Right lobe of liver (tissue), 6 donors: ENCODE data around the gene TRMT61A. TPM values are rescaled to one million over a fixed set of nuclear protein-coding genes. Genes with fewer than 3 reads are reported as not detected.

Experiments
- ATAC-seq, 4 donors: fragments of 200-7000 bp; cut with Tn5 transposase; one replicate each; pipeline ENCODE4 v1.9.1; 2020; ENCODE audit warnings: mild to moderate bottlenecking in 4 of 4, moderate library complexity in 4 of 4
- DNase-seq, 3 donors: peaks; one replicate each; pipeline ENCODE4 v3.0.0-alpha.2; 2020
- H3K27ac ChIP-seq, 3 donors: fragments of 200-600 bp; one replicate each; pipeline ENCODE4 v1.8.0; 2022
- H3K27me3 ChIP-seq, 2 donors: fragments of 200-600 bp; one replicate each; pipeline ENCODE4 v1.8.0; 2022
- H3K36me3 ChIP-seq, 4 donors: fragments of 200-600 bp; sonication (generic) in 1 of 4; one replicate each; pipeline versions ENCODE4 v1.5.1 to v1.8.0; 2017 to 2022; ENCODE audit warnings: control low read depth in 1 of 4
- H3K4me1 ChIP-seq, 4 donors: fragments of 200-600 bp; sonication (generic) in 1 of 4; one replicate each; pipeline versions ENCODE4 v1.5.1 to v1.8.0; 2017 to 2022; ENCODE audit warnings: control low read depth in 1 of 4
- H3K4me3 ChIP-seq, 3 donors: fragments of 200-600 bp; one replicate each; pipeline ENCODE4 v1.8.0; 2022
- H3K9me3 ChIP-seq, 4 donors: fragments of 200-600 bp; sonication (generic) in 1 of 4; one replicate each; pipeline versions ENCODE4 v1.5.1 to v1.8.0; 2017 to 2022; ENCODE audit warnings: control low read depth in 1 of 4
- CTCF ChIP-seq, 4 donors: fragments of 200-600 bp in 3 of 4; fragments of 450-650 bp in 1 of 4; IDR thresholded peaks; one replicate each; pipeline versions ENCODE4 v1.5.1 to v1.8.0; 2016 to 2022; ENCODE audit warnings: antibody characterized with exemption in 4 of 4, mild to moderate bottlenecking in 2 of 4
- POLR2A ChIP-seq: fragments of 450-650 bp; IDR thresholded peaks from one replicate; pipeline ENCODE4 v1.6.1; 2017; ENCODE audit warnings: antibody characterized with exemption, mild to moderate bottlenecking
- WGBS: methylation state at CpG from one replicate; pipeline ENCODE4 v1.1.6; 2018; ENCODE audit warnings: low coverage, low lambda C conversion rate; ENCODE audit not compliant: insufficient coverage; ENCODE audit errors: missing lambda C conversion rate; 5-methylcytosine and 5-hydroxymethylcytosine counted together
- intact Hi-C, 2 donors: fragments of 100-400 bp; cut with DNase I; formaldehyde crosslinking; loops; one replicate each; pipeline versions ENCODE4 v1.11.2 to v1.14.1; 2022
- total RNA-seq, 6 experiments: library from RNA; depleted of rRNA in 2 of 6; stranded (reverse); fragments of >200 nt in 2 of 6; fragmentation: NEBNext Ultra II Directional in 3 of 6; extraction: Animal tissue kit (Norgen Biotek cat#: 25700) in 3 of 6; gene quantifications; one replicate each; pipeline versions ENCODE4 v1.1.0 to v1.2.4, GENCODE V29; 2016 to 2023
- donor health status: DM: no; HTN: yes; CAD: no.
- donor health status: DM: no; HTN: no; CAD: no.
- donor health status: DM: no; HTN: no; CAD: no.
- donor health status: DM: no; HTN: yes; CAD: no.
- donor health status: DM: no; HTN: yes; CAD: no.

Gene TRMT61A
- total RNA-seq, 6 experiments from 2014 or later = 3.8 to 12.1 (median 4.8) TPM

DNA sequence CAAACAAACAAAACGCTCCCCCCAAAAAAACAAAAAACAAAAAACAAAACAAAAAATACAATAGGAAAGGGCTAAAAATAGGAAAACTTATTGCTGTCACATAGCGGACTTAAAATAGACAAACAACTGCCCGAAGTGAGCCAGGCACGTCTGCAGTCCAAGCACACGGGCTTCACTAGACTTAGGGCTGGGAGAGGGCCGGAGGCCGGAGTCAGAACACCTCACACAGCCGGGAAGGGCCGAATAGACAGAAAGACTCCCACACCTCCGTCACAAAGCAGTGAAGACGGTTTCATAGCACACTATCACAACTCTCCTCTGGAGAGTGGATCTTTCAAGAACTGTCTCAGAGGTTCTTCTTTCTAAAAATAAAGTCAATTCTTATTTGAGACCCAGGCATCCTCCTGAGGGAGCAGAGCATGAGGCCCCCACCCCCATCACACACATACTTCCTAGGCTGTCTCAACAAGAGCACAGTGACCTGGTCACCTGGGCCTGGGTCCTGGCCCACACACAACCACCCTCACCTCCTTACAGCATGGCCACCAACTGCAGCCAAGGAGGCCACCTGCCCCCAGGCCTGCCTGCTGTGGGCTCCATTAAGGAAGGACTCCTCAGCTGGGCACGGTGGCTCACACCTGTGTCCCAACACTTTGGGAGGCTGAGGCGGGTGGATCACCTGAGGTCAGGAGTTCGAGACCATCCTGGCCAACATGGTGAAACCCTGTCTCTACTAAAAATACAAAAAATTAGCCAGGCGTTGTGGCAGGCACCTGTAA, 26.8 kb downstream of the TRMT61A start:
- WGBS = 81% methylated on average over 10 of the region's 15 CpGs
- Histone ChIP-seq H3K4me3 (no peak overlapping the region), H3K4me1 (peaks cover 0 to 10% (median under 1%) of the 10 kb centered on the region in 4 donors), H3K9me3 (no peaks in the 10 kb centered on the region), H3K27me3 (no peaks in the 10 kb centered on the region), H3K36me3 (peaks cover 0 to 15% (median 0%) of the 10 kb centered on the region in 4 donors), H3K27ac (no peak overlapping the region)
- no peak for TF ChIP-seq CTCF (IDR thresholded peaks at IDR 0.05)
- TF ChIP-seq POLR2A = no peak
- ATAC-seq (no peak), DNase-seq (peak in 1 of 3 donors; percentile 5)
- intact Hi-C loops = no loop called here

DNA sequence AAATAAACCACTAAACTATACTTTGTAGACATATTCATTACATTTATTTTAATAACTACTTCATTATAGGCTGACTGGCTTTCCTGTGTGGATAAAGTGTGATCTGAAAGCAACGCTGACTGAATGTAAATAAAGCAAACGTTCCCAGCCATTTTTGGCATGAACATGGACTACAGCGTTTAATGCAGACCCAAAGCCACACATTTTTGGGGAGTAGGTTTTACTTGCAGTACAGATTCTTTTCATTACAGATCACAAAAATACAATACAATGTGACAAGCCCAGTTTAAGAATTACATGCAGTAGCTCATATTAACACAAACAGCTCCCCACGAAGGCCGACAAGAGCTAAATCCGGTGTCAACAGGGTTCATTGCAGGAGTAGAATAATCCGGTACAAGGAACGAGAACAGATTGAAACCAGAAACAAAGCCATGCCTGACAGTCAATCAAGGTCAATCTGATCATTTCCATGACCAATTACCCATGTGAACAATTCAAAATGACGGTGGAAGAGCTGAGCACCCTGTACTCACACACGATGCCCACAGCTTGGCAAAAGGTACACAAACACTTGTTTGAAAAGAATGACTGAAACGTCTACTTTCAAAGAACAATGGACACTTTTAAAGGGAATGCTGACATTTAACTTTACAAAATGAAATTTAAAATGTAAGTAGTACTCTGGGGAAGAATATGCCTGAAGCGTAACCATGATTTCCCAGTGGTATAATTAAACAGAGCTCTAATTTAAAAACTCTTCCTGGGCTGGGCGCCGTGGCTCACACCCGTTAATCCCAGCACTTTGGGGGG, 28.2 kb downstream of the TRMT61A start:
- WGBS = 58% methylated on average over 15 of the region's 15 CpGs
- TF ChIP-seq POLR2A = no peak
- Histone ChIP-seq H3K36me3 (peaks cover 0 to 15% (median 0%) of the 10 kb centered on the region in 4 donors), H3K9me3 (no peaks in the 10 kb centered on the region), H3K27me3 (no peaks in the 10 kb centered on the region), H3K27ac (no peak overlapping the region), H3K4me1 (peaks cover 0 to 21% (median 6%) of the 10 kb centered on the region in 4 donors), H3K4me3 (no peak overlapping the region)
- DNase-seq (no peak), ATAC-seq (no peak)
- intact Hi-C loops = no loop called here

DNA sequence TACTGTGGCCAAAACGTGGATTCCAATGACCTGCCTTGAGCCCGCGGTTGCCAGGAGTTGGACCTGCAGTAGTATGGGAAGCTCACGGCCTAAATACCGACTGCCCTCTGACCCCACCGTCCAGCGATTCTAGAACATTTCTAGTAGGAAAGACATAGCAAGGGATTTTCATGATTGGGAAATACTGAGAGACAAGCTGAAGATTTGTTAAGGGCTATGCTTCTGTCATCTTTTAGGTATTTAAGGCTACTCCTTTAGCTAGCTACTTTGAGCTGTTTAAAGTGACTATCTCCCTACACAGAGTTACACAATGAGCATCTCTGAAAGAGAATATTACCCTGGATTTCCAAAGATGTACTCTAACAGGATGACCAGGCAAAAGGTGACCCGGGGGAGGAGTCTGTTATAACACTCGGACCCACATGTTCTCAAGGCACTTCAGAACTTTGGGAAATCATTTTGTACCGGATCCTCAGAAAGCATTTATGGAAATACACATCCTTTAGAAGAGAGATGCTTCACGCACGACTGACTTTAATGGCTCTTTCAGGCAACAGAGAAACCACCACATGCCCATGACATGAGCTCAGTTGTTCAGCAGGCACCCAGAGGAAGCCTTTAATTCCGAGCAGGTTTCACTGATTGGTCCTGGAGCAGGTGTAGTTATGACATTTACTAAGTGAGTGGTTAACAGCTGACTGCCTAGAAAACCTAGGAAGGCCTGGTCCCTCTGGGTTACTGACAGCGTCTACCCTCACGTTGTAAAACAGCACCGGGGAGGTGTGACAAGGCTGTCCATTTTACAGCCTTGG, 29.3 kb downstream of the TRMT61A start:
- H3K4me3 ChIP-seq = no peak overlapping the region
- WGBS = 79% methylated on average over 7 of the region's 16 CpGs
- TF ChIP-seq CTCF (IDR thresholded peaks at IDR 0.05) (no peak), POLR2A (no peak)
- DNase-seq = peak in 1 of 3 donors; percentile 6
- H3K27ac ChIP-seq = no peak overlapping the region
- H3K36me3 ChIP-seq = peaks cover 0 to 15% (median 0%) of the 10 kb centered on the region in 4 donors
- H3K9me3 ChIP-seq = no peaks in the 10 kb centered on the region
- no peak for ATAC-seq
- intact Hi-C loops = no loop called here
- peaks cover 0 to 21% (median 6%) of the 10 kb centered on the region in 4 donors for H3K4me1 ChIP-seq
- H3K27me3 ChIP-seq = no peaks in the 10 kb centered on the region

GRCh38 chr14:103559766-103560165, 30.8 kb downstream of the TRMT61A start:
- Histone ChIP-seq H3K4me3 (no peak overlapping the region), H3K36me3 (peaks cover 0 to 15% (median 0%) of the 10 kb centered on the region in 4 donors), H3K4me1 (peaks cover 0 to 36% (median 11%) of the 10 kb centered on the region in 4 donors), H3K27ac (no peak overlapping the region), H3K27me3 (no peaks in the 10 kb centered on the region), H3K9me3 (no peaks in the 10 kb centered on the region)
- 72% methylated on average over 8 of the region's 9 CpGs for WGBS
- DNase-seq = no peak
- TF ChIP-seq CTCF (IDR thresholded peaks at IDR 0.05) (no peak), POLR2A (no peak)
- ATAC-seq = no peak
- intact Hi-C loops = no loop called here
